Neutrophil (primary cell): ENCODE results near the gene SLC25A21.

Experiments
- H3K27ac ChIP-seq: fragments of 200-600 bp; sonication (generic); 2 replicates; pipeline ENCODE4 v1.5.1; 2016; ENCODE audit warnings: mild to moderate bottlenecking, moderate library complexity
- H3K27me3 ChIP-seq: fragments of 200-600 bp; sonication (generic); 2 replicates; pipeline ENCODE4 v1.6.0; 2016; ENCODE audit warnings: mild to moderate bottlenecking
- H3K36me3 ChIP-seq: fragments of 200-600 bp; sonication (generic); 2 replicates; pipeline ENCODE4 v1.5.1; 2017
- H3K4me1 ChIP-seq, 2 experiments: fragments of 200-600 bp in 1 of 2; sonication (generic) in 1 of 2; 1 replicate in 1 of 2; 2 replicates in 1 of 2; pipeline versions ENCODE4 v1.5.1 to v1.6.1; 2013 to 2016; ENCODE audit warnings: low read depth in 1 of 2, low read length in 1 of 2, mild to moderate bottlenecking in 1 of 2, moderate library complexity in 1 of 2; ENCODE audit not compliant: control insufficient read depth in 1 of 2, insufficient read depth in 1 of 2
- H3K4me3 ChIP-seq, 2 experiments: fragments of 200-600 bp in 1 of 2; sonication (generic) in 1 of 2; 1 replicate in 1 of 2; 2 replicates in 1 of 2; pipeline ENCODE4 v1.5.1; 2013 to 2016; ENCODE audit warnings: low read depth in 1 of 2, low read length in 1 of 2, mild to moderate bottlenecking in 1 of 2, moderate library complexity in 1 of 2
- H3K9me3 ChIP-seq: fragments of 200-600 bp; sonication (generic); 2 replicates; pipeline ENCODE4 v1.5.1; 2016
- CTCF ChIP-seq: fragments of 200-600 bp; sonication (generic); IDR thresholded peaks from 2 replicates; pipeline ENCODE4 v1.5.1; 2016; ENCODE audit warnings: antibody characterized with exemption

SLC25A21 gene

GRCh38 chr14:37203423-37203822, 31.0 kb upstream of the SLC25A21 start:
- Histone ChIP-seq H3K4me3 (no peak overlapping the region), H3K9me3 (no peaks in the 10 kb centered on the region), H3K27ac (no peak overlapping the region), H3K36me3 (no peaks in the 10 kb centered on the region), H3K4me1 (no peaks in the 10 kb centered on the region), H3K27me3 (peaks cover 17% of the 10 kb centered on the region)
- TF ChIP-seq CTCF: no peak

GRCh38 chr14:37202812-37203211, 30.4 kb upstream of the SLC25A21 start:
- no peak for TF ChIP-seq CTCF
- Histone ChIP-seq H3K4me3 (no peak overlapping the region), H3K27ac (no peak overlapping the region), H3K36me3 (no peaks in the 10 kb centered on the region), H3K27me3 (peaks cover 23% of the 10 kb centered on the region), H3K4me1 (no peaks in the 10 kb centered on the region), H3K9me3 (no peaks in the 10 kb centered on the region)

GRCh38 chr14:37202265-37202664, 29.9 kb upstream of the SLC25A21 start:
- no peak for TF ChIP-seq CTCF
- no peaks in the 10 kb centered on the region for H3K36me3 ChIP-seq
- H3K9me3 ChIP-seq: no peaks in the 10 kb centered on the region
- no peak overlapping the region for H3K4me3 ChIP-seq
- peaks cover 28% of the 10 kb centered on the region for H3K27me3 ChIP-seq
- H3K27ac ChIP-seq: no peak overlapping the region
- no peaks in the 10 kb centered on the region for H3K4me1 ChIP-seq

GRCh38 chr14:37201724-37202123, 29.3 kb upstream of the SLC25A21 start:
- Histone ChIP-seq H3K4me1 (no peaks in the 10 kb centered on the region), H3K9me3 (no peaks in the 10 kb centered on the region), H3K36me3 (no peaks in the 10 kb centered on the region), H3K27me3 (peaks cover 34% of the 10 kb centered on the region), H3K4me3 (no peak overlapping the region), H3K27ac (no peak overlapping the region)
- no peak for TF ChIP-seq CTCF

GRCh38 chr14:37198907-37199306, 26.5 kb upstream of the SLC25A21 start:
- Histone ChIP-seq H3K27ac (no peak overlapping the region), H3K27me3 (peaks cover 42% of the 10 kb centered on the region), H3K36me3 (no peaks in the 10 kb centered on the region), H3K4me3 (no peak overlapping the region), H3K9me3 (no peaks in the 10 kb centered on the region), H3K4me1 (no peaks in the 10 kb centered on the region)
- TF ChIP-seq CTCF: no peak

- Histone ChIP-seq H3K36me3 (no peaks in the 10 kb centered on the region), H3K9me3 (no peaks in the 10 kb centered on the region), H3K4me3 (no peak overlapping the region), H3K4me1 (no peaks in the 10 kb centered on the region), H3K27ac (no peak overlapping the region), H3K27me3 (peaks cover 42% of the 10 kb centered on the region)
- TF ChIP-seq CTCF: no peak
Measured at GRCh38 chr14:37198273-37198598, 25.8 kb upstream of the SLC25A21 start.
